ENCODE measurements around the gene C12orf43. TPM values are rescaled to one million over a fixed set of nuclear protein-coding genes. Genes with fewer than 3 reads are reported as not detected.

C12orf43 gene
- total RNA-seq, 1 donor from 2014 or later: 12.3 TPM

DNA sequence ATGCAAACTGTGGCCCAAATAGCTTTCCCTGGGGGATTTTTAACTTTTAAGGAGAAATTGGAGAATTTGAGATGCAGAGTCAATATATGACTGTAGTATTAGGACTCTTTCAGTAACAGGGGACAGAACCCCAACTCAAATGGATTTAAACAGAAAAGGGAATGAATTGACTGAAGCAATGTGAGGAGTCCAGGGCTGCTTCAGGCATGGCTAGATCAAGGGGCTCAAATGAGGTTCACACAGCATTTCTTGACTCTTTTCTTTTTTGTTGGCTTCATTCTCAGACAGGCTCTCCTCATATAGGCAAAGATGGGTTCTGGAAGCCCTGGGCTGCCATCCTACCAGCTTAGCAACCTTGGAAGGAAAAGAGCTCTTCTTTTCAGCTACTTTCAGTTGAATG is 24.3 kb downstream of the C12orf43 start:
- H3K4me3 ChIP-seq: no peak overlapping the region
- intact Hi-C loops (cut with DNase I): no loop called here
- H3K4me1 ChIP-seq: no peaks in the 10 kb centered on the region
- TF ChIP-seq, protein P1, sequence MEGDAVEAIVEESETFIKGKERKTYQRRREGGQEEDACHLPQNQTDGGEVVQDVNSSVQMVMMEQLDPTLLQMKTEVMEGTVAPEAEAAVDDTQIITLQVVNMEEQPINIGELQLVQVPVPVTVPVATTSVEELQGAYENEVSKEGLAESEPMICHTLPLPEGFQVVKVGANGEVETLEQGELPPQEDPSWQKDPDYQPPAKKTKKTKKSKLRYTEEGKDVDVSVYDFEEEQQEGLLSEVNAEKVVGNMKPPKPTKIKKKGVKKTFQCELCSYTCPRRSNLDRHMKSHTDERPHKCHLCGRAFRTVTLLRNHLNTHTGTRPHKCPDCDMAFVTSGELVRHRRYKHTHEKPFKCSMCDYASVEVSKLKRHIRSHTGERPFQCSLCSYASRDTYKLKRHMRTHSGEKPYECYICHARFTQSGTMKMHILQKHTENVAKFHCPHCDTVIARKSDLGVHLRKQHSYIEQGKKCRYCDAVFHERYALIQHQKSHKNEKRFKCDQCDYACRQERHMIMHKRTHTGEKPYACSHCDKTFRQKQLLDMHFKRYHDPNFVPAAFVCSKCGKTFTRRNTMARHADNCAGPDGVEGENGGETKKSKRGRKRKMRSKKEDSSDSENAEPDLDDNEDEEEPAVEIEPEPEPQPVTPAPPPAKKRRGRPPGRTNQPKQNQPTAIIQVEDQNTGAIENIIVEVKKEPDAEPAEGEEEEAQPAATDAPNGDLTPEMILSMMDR (IDR thresholded peaks at IDR 0.05): no peak
- ATAC-seq: no peak
- H3K9me3 ChIP-seq: no peaks in the 10 kb centered on the region
- no peak overlapping the region for H3K27ac ChIP-seq
- peaks cover 4% of the 10 kb centered on the region for H3K27me3 ChIP-seq (ENCODE audit: low read depth)
- DNase-seq: no peak
- no peaks in the 10 kb centered on the region for H3K36me3 ChIP-seq

GRCh38 chr12:120990487-120991055 is 25.7 kb downstream of the C12orf43 start:
- no peak overlapping the region for H3K4me3 ChIP-seq
- ATAC-seq: no peak
- no peaks in the 10 kb centered on the region for H3K27me3 ChIP-seq (ENCODE audit: low read depth)
- no peak overlapping the region for H3K27ac ChIP-seq
- no peaks in the 10 kb centered on the region for H3K36me3 ChIP-seq
- no peaks in the 10 kb centered on the region for H3K4me1 ChIP-seq
- no peaks in the 10 kb centered on the region for H3K9me3 ChIP-seq
- intact Hi-C loops (cut with DNase I): no loop called here
- DNase-seq: no peak
- TF ChIP-seq, protein P1 (IDR thresholded peaks at IDR 0.05): no peak

DNA sequence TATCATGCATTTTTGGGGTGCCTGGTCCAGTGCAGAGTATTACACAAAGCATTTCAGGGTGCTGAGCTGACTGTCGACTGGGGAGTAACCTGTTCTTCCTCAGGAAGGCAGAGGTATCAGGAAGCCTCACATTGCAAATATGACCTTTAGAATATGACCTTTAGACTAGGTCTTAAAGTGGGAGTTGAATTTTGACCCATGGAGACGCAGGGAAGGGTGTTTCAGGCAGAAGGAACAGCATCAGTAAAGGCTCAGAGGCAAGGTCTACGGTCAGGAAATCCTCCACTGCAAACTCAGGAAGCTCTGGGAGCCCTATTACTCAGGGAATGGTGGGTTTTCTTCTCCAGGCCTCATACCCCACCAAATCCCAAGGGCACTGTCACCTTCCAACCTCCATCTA is 26.6 kb downstream of the C12orf43 start:
- no peaks in the 10 kb centered on the region for H3K4me1 ChIP-seq
- ATAC-seq (no peak), DNase-seq (no peak)
- H3K4me3 ChIP-seq: no peak overlapping the region
- TF ChIP-seq, protein P1 (IDR thresholded peaks at IDR 0.05): no peak
- H3K36me3 ChIP-seq: no peaks in the 10 kb centered on the region
- intact Hi-C loops (cut with DNase I): no loop called here
- H3K27me3 ChIP-seq (ENCODE audit: low read depth): no peaks in the 10 kb centered on the region
- no peak overlapping the region for H3K27ac ChIP-seq
- no peaks in the 10 kb centered on the region for H3K9me3 ChIP-seq

- Histone ChIP-seq H3K36me3 (no peaks in the 10 kb centered on the region), H3K4me1 (no peaks in the 10 kb centered on the region), H3K4me3 (no peak overlapping the region), H3K27ac (no peak overlapping the region), H3K27me3 (ENCODE audit: low read depth) (no peaks in the 10 kb centered on the region), H3K9me3 (no peaks in the 10 kb centered on the region)
- ATAC-seq (no peak), DNase-seq (no peak)
- intact Hi-C loops (cut with DNase I): no loop called here
- TF ChIP-seq, protein P1 (IDR thresholded peaks at IDR 0.05): no peak
Observed at GRCh38 chr12:120988658-120989057, 27.6 kb downstream of the C12orf43 start.

DNA sequence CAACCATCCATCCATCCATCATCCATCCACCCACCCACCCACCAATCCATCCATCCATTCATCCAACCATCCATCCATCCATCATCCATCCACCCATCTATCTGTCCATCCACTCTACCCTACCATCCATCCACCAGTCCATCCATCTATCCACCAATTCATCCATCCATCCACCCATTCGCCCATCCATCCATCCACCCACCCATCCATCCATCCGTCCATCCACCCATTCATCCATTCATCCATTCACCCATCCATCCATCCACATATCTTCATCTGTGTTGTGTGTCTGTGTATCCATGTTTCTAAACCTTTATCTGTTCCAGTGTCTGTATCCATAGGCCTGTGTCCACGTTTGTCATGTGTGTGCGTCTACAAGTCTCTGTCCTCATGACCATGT is 28.1 kb downstream of the C12orf43 start:
- no peaks in the 10 kb centered on the region for H3K36me3 ChIP-seq
- DNase-seq (no peak), ATAC-seq (no peak)
- intact Hi-C loops (cut with DNase I): no loop called here
- no peaks in the 10 kb centered on the region for H3K4me1 ChIP-seq
- TF ChIP-seq, protein P1 (IDR thresholded peaks at IDR 0.05): no peak
- H3K9me3 ChIP-seq: no peaks in the 10 kb centered on the region
- no peak overlapping the region for H3K4me3 ChIP-seq
- H3K27ac ChIP-seq: no peak overlapping the region
- H3K27me3 ChIP-seq (ENCODE audit: low read depth): no peaks in the 10 kb centered on the region

All from lower lobe of right lung (tissue), 2 donors.